ENCODE measurements around the gene GRIA3. TPM values are rescaled to one million over a fixed set of nuclear protein-coding genes. Genes with fewer than 3 reads are reported as not detected.

The GRIA3 gene
- total RNA-seq, 1 experiment from 2014 or later, result 1.4 TPM

DNA sequence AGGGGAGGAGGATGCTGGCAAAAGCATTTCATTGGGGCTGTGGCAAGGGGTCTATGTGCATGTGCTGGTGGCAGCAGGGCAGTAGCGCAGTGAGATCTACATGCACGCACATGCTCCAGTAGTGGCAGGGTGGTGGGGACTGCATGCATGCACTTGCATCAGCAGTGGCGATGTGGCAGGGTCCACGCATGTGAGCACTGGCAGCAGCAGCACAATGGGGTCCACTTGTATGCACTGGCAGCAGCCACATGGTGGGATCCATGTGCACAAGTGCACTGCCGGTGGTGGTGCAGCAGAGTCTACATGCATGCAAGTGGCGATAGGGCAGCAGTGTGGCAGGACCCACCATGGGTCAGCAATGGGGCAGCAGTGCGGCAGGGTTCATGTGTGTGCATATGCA is 315.7 kb downstream of the GRIA3 start:
- TF ChIP-seq, protein P1, sequence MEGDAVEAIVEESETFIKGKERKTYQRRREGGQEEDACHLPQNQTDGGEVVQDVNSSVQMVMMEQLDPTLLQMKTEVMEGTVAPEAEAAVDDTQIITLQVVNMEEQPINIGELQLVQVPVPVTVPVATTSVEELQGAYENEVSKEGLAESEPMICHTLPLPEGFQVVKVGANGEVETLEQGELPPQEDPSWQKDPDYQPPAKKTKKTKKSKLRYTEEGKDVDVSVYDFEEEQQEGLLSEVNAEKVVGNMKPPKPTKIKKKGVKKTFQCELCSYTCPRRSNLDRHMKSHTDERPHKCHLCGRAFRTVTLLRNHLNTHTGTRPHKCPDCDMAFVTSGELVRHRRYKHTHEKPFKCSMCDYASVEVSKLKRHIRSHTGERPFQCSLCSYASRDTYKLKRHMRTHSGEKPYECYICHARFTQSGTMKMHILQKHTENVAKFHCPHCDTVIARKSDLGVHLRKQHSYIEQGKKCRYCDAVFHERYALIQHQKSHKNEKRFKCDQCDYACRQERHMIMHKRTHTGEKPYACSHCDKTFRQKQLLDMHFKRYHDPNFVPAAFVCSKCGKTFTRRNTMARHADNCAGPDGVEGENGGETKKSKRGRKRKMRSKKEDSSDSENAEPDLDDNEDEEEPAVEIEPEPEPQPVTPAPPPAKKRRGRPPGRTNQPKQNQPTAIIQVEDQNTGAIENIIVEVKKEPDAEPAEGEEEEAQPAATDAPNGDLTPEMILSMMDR (conservative IDR thresholded peaks at IDR 0.05), result no peak
- Mint-ChIP-seq H3K27ac (no peak overlapping the region; a peak in 1 of 7 replicates), H3K4me3 (no peak overlapping the region), H3K27me3 (ENCODE audit: low read depth) (no peaks in the 10 kb centered on the region), H3K9me3 (peaks cover 9 to 76% of the 10 kb centered on the region in 2 experiments; a peak in 4 of 5 replicates), H3K36me3 (ENCODE audit: insufficient read depth in 1 of 3, low read depth in 3 of 3) (peaks cover 0 to 2% (median 0%) of the 10 kb centered on the region in 3 experiments; a peak in 3 of 7 replicates), H3K4me1 (no peaks in the 10 kb centered on the region)
- no peak overlapping the region for H2BK12ac ChIP-seq (ENCODE audit: insufficient read length, low read depth, low read length)
- no peak overlapping the region for H3K23ac ChIP-seq (ENCODE audit: insufficient read length, low read depth, low read length)
- H3K9me3 ChIP-seq (ENCODE audit: control insufficient read depth, low read depth, low read length), result peaks cover 22% of the 10 kb centered on the region
- no peak overlapping the region for H4K8ac ChIP-seq (replicated peaks; ENCODE audit: insufficient read length, low read depth, low read length)
- H3T11ph ChIP-seq (ENCODE audit: low read length), result no peak overlapping the region
- no peak overlapping the region for H3K9ac ChIP-seq (ENCODE audit: extremely low read depth, insufficient read length, low read length)
- no peaks in the 10 kb centered on the region for H3K27me3 ChIP-seq (ENCODE audit: insufficient read depth, low read length)
- no peak overlapping the region for H2BK15ac ChIP-seq (ENCODE audit: low read depth, low read length)
- H4K91ac ChIP-seq (ENCODE audit: insufficient read length, low read depth, low read length), result no peak overlapping the region
- H3K4me2 ChIP-seq (ENCODE audit: insufficient read depth, insufficient read length, low read length), result no peak overlapping the region
- H2BK5ac ChIP-seq (ENCODE audit: insufficient read length, low read length), result no peak overlapping the region
- no peak overlapping the region for H3K56ac ChIP-seq (ENCODE audit: insufficient read length, low read depth, low read length)
- no peaks in the 10 kb centered on the region for H3K23me2 ChIP-seq (ENCODE audit: insufficient read length, low read depth, low read length, poor library complexity, severe bottlenecking)
- no peak overlapping the region for H3K27ac ChIP-seq (ENCODE audit: insufficient read length, low read depth, low read length)
- no peak overlapping the region for H2BK20ac ChIP-seq (ENCODE audit: low read depth, low read length, poor library complexity, severe bottlenecking)
- H4K20me1 ChIP-seq (ENCODE audit: control insufficient read depth, insufficient read depth, insufficient read length), result no peaks in the 10 kb centered on the region
- H4K5ac ChIP-seq (ENCODE audit: insufficient read length, low read depth, low read length), result no peak overlapping the region
- no peak overlapping the region for H2AK5ac ChIP-seq (ENCODE audit: insufficient read length, low read length)
- H2BK120ac ChIP-seq (ENCODE audit: low read depth, low read length, poor library complexity, severe bottlenecking), result no peak overlapping the region
- no peak overlapping the region for H3K14ac ChIP-seq (ENCODE audit: insufficient read depth, low read length)
- H3K79me1 ChIP-seq (ENCODE audit: insufficient read depth, low read depth, low read length, poor library complexity, severe bottlenecking), result no peaks in the 10 kb centered on the region
- no CpG with 5 or more reads among the region's 7 CpGs for WGBS (ENCODE audit: extremely low coverage, insufficient read length, low lambda C conversion rate)
- no peak overlapping the region for H3K18ac ChIP-seq (ENCODE audit: insufficient read length, low read depth, low read length)
- no peaks in the 10 kb centered on the region for H3K79me2 ChIP-seq (ENCODE audit: insufficient read depth, low read length)
- no peaks in the 10 kb centered on the region for H3K4me1 ChIP-seq (ENCODE audit: insufficient read depth, low read length)
- no peak for DNase-seq
- no peak overlapping the region for H2AFZ ChIP-seq (ENCODE audit: low read length)
- H3K4ac ChIP-seq (ENCODE audit: low read depth, low read length), result no peak overlapping the region

All from H9 (cell line).